PC-9 (cell line): Measurements from ENCODE around the gene ALDOA. TPM values are rescaled to one million over a fixed set of nuclear protein-coding genes. Genes with fewer than 3 reads are reported as not detected.

Experiments used
- Bru-seq: library from RNA; stranded (reverse); fragments of 400-500 nt; gene quantifications from one replicate; lab custom pipeline; 2021; lab: Mats Ljungman, UMichigan
- BruChase-seq, 2 experiments: library from RNA; stranded (reverse); fragments of 400-500 nt; gene quantifications; one replicate each; lab custom pipeline; 2021; lab: Mats Ljungman, UMichigan
- BruUV-seq: library from RNA; stranded (reverse); fragments of 400-500 nt; replicated peaks from 2 replicates; lab custom pipeline; 2021; lab: Mats Ljungman, UMichigan
- CTCF ChIA-PET: fragments of 300-600 bp; sonication (Branson Sonifier 250); formaldehyde crosslinking; loops from one replicate; lab custom pipeline; 2022; ENCODE audit warnings: antibody characterized with exemption; lab: Charles Lee
- POLR2A ChIA-PET: fragments of 300-600 bp; sonication (Branson Sonifier 250); formaldehyde crosslinking; loops from one replicate; lab custom pipeline; 2022; ENCODE audit warnings: antibody characterized with exemption; ENCODE audit not compliant: unreplicated experiment; lab: Charles Lee
- DNase-seq, 2 experiments: peaks; one replicate each; pipeline versions ENCODE4 v3.0.0 to v3.0.0-alpha.2; 2015 to 2022; ENCODE audit warnings: mixed read lengths in 1 of 2
- H2AFZ ChIP-seq: fragments of 200-600 bp; sonication (generic); 2 replicates; pipeline ENCODE4 v1.8.1; 2017; ENCODE audit warnings: antibody characterized with exemption
- H3F3A ChIP-seq: fragments of 200-600 bp; sonication (generic); 2 replicates; pipeline ENCODE4 v1.8.1; 2017; ENCODE audit warnings: antibody characterized with exemption, mild to moderate bottlenecking, low read depth; ENCODE audit not compliant: insufficient read depth
- H3K27ac ChIP-seq: fragments of 200-600 bp; sonication (generic); 2 replicates; pipeline ENCODE4 v1.6.1; 2016; ENCODE audit warnings: mixed run types
- H3K27me3 ChIP-seq: fragments of 200-600 bp; sonication (generic); 2 replicates; pipeline ENCODE4 v1.6.1; 2016; ENCODE audit warnings: low read depth, mixed run types; ENCODE audit not compliant: insufficient read depth
- H3K36me3 ChIP-seq: fragments of 200-600 bp; sonication (generic); 2 replicates; pipeline ENCODE4 v1.6.1; 2016; ENCODE audit warnings: low read depth, mixed run types
- H3K4me1 ChIP-seq: fragments of 200-600 bp; sonication (generic); replicated peaks from 2 replicates; pipeline ENCODE4 v1.6.1; 2016; ENCODE audit warnings: mixed run types; ENCODE audit not compliant: insufficient read depth
- H3K4me2 ChIP-seq: fragments of 200-600 bp; sonication (generic); 2 replicates; pipeline ENCODE4 v1.6.1; 2017; ENCODE audit warnings: mixed run types
- H3K4me3 ChIP-seq: fragments of 200-600 bp; sonication (generic); 2 replicates; pipeline ENCODE4 v1.6.1; 2016; ENCODE audit warnings: mixed run types
- H3K79me2 ChIP-seq: fragments of 200-600 bp; sonication (generic); 2 replicates; pipeline ENCODE4 v1.6.1; 2017; ENCODE audit warnings: low read depth, mixed run types
- H3K9me2 ChIP-seq: fragments of 200-600 bp; sonication (generic); 2 replicates; pipeline ENCODE4 v1.8.1; 2017; ENCODE audit warnings: mild to moderate bottlenecking; ENCODE audit not compliant: insufficient read depth
- H3K9me3 ChIP-seq: fragments of 200-600 bp; sonication (generic); 2 replicates; pipeline ENCODE4 v1.8.1; 2016; ENCODE audit warnings: low read depth; ENCODE audit not compliant: insufficient read depth
- H4K20me1 ChIP-seq: fragments of 200-600 bp; sonication (generic); 2 replicates; pipeline ENCODE4 v1.8.1; 2017; ENCODE audit not compliant: insufficient read depth
- EZH2 ChIP-seq: fragments of 200-600 bp; sonication (generic); IDR thresholded peaks from 2 replicates; pipeline ENCODE4 v1.8.0; 2017; ENCODE audit warnings: antibody characterized with exemption, low read depth
- intact Hi-C: fragments of 100-400 bp; cut with micrococcal nuclease; formaldehyde crosslinking; loops from one replicate; pipeline ENCODE4 v1.10.0; 2022; ENCODE audit not compliant: unreplicated experiment
- long read RNA-seq: library from polyadenylated mRNA; stranded (forward); transcript quantifications from one replicate; pipeline ENCODE4 v2.0.0, GENCODE V29; 2022
- total RNA-seq: library from RNA; stranded (reverse); gene quantifications from 2 replicates; pipeline ENCODE4 v1.2.3, GENCODE V29; 2021
- TF ChIP-seq, protein P1 (sequence below): fragments of 200-600 bp; sonication (generic); conservative IDR thresholded peaks from 2 replicates; pipeline ENCODE4 v1.6.1; 2017; ENCODE audit warnings: mixed run types, antibody characterized with exemption, mild to moderate bottlenecking, moderate library complexity

Gene ALDOA
- total RNA-seq (2,395 and 3,090 TPM in 2 replicates), Bru-seq, nascent RNA (percentile 92 among the genes with signal in this experiment), BruChase-seq, experiment 1, labeled RNA remaining after a 2-hour chase (percentile 95 among the genes with signal in this experiment), BruChase-seq, experiment 2, labeled RNA remaining after a 6-hour chase (percentile 99 among the genes with signal in this experiment)
- long read RNA-seq, transcript ALDOA-219 (8 exons, 1,499 nt), result minor isoform, 32 of 5,160 reads
- long read RNA-seq, transcript ALDOA-206 (9 exons, 1,550 nt), result minor isoform, 289 of 5,160 reads
- long read RNA-seq, transcript ALDOA-210 (10 exons, 1,672 nt), result minor isoform, 14 of 5,160 reads
- long read RNA-seq, transcript ALDOA-209 (9 exons, 1,579 nt), result major isoform, 4,755 of 5,160 reads
- long read RNA-seq, partial matches to known transcripts, result 2 of 5,160 reads
- long read RNA-seq, other reads (novel, unspliced or antisense), result 42 of 5,160 reads

- no peaks in the 10 kb centered on the region for H3K27me3 ChIP-seq
- DNase-seq, result peak; percentile 95 to 100
- ChIA-PET POLR2A (interaction anchor here (0.5 to 1.8 kb wide), 16 partner anchors 22 to 1202 kb away, joined by 3 to 7 read pairs (median 4); partner anchors contain the start of genes NFATC2IP and SH2B1), CTCF (interaction anchor here (0.6 to 1.5 kb wide), 2 partner anchors 10 to 1115 kb away, joined by 3 to 4 read pairs; partner anchors contain the start of gene NFATC2IP)
- H3K79me2 ChIP-seq, result peaks cover 76% of the 10 kb centered on the region
- TF ChIP-seq EZH2, result no peak
- TF ChIP-seq, protein P1, sequence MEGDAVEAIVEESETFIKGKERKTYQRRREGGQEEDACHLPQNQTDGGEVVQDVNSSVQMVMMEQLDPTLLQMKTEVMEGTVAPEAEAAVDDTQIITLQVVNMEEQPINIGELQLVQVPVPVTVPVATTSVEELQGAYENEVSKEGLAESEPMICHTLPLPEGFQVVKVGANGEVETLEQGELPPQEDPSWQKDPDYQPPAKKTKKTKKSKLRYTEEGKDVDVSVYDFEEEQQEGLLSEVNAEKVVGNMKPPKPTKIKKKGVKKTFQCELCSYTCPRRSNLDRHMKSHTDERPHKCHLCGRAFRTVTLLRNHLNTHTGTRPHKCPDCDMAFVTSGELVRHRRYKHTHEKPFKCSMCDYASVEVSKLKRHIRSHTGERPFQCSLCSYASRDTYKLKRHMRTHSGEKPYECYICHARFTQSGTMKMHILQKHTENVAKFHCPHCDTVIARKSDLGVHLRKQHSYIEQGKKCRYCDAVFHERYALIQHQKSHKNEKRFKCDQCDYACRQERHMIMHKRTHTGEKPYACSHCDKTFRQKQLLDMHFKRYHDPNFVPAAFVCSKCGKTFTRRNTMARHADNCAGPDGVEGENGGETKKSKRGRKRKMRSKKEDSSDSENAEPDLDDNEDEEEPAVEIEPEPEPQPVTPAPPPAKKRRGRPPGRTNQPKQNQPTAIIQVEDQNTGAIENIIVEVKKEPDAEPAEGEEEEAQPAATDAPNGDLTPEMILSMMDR, result no peak
- H3K4me1 ChIP-seq, result peaks cover 50% of the 10 kb centered on the region
- no peaks in the 10 kb centered on the region for H3K9me3 ChIP-seq
- peak within 1 kb of the TSS; percentile 92 for H3K27ac ChIP-seq
- H3K9me2 ChIP-seq, result no peaks in the 10 kb centered on the region
- peaks cover 43% of the 10 kb centered on the region for H4K20me1 ChIP-seq
- peak within 1 kb of the TSS; percentile 97 for H3K4me2 ChIP-seq
- intact Hi-C loops, result loop anchor here (2.0 to 5.0 kb wide), 2 partner anchors 289 to 592 kb away; partner anchors contain the start of genes CD2BP2 and FBRS
- no TSS peak for BruUV-seq
- H3K4me3 ChIP-seq, result peak within 1 kb of the TSS; percentile 94
- peaks cover 30% of the 10 kb centered on the region for H3K36me3 ChIP-seq
- H2AFZ ChIP-seq, result peak within 1 kb of the TSS; percentile 71
- peaks cover 83% of the 10 kb centered on the region for H3F3A ChIP-seq
These were observed at the start of gene ALDOA for GRCh38 chr16:30065102-30065942. ALDOA (plus strand) TSS chr16:30065760; CDS start chr16:30066898, 1,138 bp downstream.

DNA sequence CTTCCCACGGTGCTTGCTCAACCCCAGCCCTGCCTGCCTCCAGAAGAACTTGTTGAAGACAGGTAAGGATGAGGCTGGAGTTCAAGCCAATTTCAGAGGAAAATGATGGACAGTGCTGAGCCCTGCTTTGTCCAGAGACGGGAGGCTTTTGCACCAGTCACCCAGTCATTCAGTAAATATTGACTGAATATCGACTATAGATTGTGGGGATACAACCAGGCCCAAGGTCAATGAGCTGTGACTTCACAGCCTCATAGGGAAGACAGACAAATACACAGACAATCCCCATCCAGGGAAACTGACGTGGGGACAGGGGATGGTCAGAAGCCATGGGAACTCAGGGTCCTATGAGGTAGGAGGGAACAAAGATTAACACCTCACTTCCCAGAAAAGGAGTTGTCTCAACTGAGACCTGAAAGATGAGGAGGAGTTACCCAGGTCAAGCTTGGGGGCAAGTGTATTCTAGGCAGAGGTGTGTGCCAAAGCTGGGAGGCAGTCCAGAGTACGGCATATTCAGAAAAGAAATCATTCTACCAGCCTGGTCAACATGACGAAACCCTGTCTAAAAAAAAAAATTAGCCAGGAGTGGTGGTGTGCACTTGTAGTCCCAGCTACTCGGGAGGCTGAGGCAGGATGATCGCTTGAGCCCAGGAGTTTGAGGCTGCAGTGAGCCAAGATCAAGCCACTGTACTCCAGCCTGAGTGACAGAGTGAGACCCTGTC, 48.8 kb upstream of the ALDOA start:
- no peaks in the 10 kb centered on the region for H3K36me3 ChIP-seq
- peaks cover 2% of the 10 kb centered on the region; the same call in 1 of the 2 replicates for H3K27me3 ChIP-seq
- no peaks in the 10 kb centered on the region for H3K9me3 ChIP-seq
- peaks cover 13% of the 10 kb centered on the region for H3F3A ChIP-seq
- TF ChIP-seq, protein P1, result no peak
- no peak for TF ChIP-seq EZH2
- H3K79me2 ChIP-seq, result no peaks in the 10 kb centered on the region
- H3K4me1 ChIP-seq, result no peaks in the 10 kb centered on the region; the same call in 1 of the 2 replicates
- ChIA-PET POLR2A (no interaction called here), CTCF (interaction anchor here (0.6 to 0.8 kb wide), 2 partner anchors 38 to 149 kb away, joined by 3 to 5 read pairs; no protein-coding TSS in a partner anchor)
- H3K4me2 ChIP-seq, result no peak overlapping the region
- H3K9me2 ChIP-seq, result no peaks in the 10 kb centered on the region
- no peak for DNase-seq
- intact Hi-C loops, result no loop called here
- H3K27ac ChIP-seq, result no peak overlapping the region
- H3K4me3 ChIP-seq, result no peak overlapping the region
- no TSS peak for BruUV-seq
- H4K20me1 ChIP-seq, result no peaks in the 10 kb centered on the region
- H2AFZ ChIP-seq, result no peak overlapping the region
